Astrocyte (in vitro differentiated cells and primary cell): ENCODE measurements around the gene ACTL8.

Experiments used
- CTCF ChIP-seq: IDR thresholded peaks from 2 replicates; pipeline ENCODE4 v1.5.1; 2011; ENCODE audit warnings: low read depth, mild to moderate bottlenecking, inconsistent platforms, low read length, moderate library complexity; ENCODE audit not compliant: insufficient read depth
- EZH2 ChIP-seq: IDR thresholded peaks from 2 replicates; pipeline ENCODE4 v1.6.1; 2012; ENCODE audit warnings: mild to moderate bottlenecking, low read length, inconsistent platforms; ENCODE audit not compliant: insufficient read depth

- TF ChIP-seq CTCF (no peak), EZH2 (no peak)
These were observed 2.3 kb downstream of the ACTL8 start for GRCh38 chr1:17757426-17757825.
